ENCODE data around the gene CRYAB. TPM values are rescaled to one million over a fixed set of nuclear protein-coding genes. Genes with fewer than 3 reads are reported as not detected.

The CRYAB gene
- total and polyA plus RNA-seq, 7 donors = 25.0 to 299 (median 151) TPM

DNA sequence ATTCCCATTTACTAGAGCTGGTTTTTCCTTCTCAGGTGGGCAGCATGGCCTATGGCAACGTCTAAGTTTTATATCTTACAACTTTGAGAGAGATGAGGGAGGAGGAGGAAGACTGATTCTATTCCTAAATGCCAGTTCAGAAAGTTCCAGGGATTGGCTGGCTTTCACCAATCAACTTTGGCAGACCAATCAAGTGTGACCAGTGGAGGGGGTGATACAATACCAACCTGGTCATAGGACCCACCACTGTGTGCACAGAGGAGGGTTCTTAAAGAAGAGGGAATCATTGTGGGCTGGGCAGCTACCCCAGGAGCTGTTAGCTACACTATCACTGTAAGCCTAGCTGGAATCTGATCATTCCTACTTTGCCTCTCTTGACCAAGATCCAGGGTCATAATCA lies 33.6 kb upstream of the CRYAB start:
- Histone ChIP-seq H3K4me3 (no peak overlapping the region), H3K36me3 (no peaks in the 10 kb centered on the region), H3K4me1 (peaks cover 0 to 20% (median 9%) of the 10 kb centered on the region in 4 donors), H3K27ac (peak overlapping the region in 3 of 4 donors; percentile 21 to 67 (median 62)), H3K9me3 (no peaks in the 10 kb centered on the region), H3K27me3 (no peaks in the 10 kb centered on the region)
- intact Hi-C loops (cut with DNase I) = no loop called here
- 65 to 76% methylated on average over 1 of the region's 1 CpG for WGBS, 2 donors
- no peak for DNase-seq
- TF ChIP-seq POLR2A (IDR thresholded peaks at IDR 0.05) (no peak), EP300 (IDR thresholded peaks at IDR 0.05) (no peak), POLR2AphosphoS5 (IDR thresholded peaks at IDR 0.05) (no peak)
- TF ChIP-seq, protein P1, sequence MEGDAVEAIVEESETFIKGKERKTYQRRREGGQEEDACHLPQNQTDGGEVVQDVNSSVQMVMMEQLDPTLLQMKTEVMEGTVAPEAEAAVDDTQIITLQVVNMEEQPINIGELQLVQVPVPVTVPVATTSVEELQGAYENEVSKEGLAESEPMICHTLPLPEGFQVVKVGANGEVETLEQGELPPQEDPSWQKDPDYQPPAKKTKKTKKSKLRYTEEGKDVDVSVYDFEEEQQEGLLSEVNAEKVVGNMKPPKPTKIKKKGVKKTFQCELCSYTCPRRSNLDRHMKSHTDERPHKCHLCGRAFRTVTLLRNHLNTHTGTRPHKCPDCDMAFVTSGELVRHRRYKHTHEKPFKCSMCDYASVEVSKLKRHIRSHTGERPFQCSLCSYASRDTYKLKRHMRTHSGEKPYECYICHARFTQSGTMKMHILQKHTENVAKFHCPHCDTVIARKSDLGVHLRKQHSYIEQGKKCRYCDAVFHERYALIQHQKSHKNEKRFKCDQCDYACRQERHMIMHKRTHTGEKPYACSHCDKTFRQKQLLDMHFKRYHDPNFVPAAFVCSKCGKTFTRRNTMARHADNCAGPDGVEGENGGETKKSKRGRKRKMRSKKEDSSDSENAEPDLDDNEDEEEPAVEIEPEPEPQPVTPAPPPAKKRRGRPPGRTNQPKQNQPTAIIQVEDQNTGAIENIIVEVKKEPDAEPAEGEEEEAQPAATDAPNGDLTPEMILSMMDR (IDR thresholded peaks at IDR 0.05) = no peak

DNA sequence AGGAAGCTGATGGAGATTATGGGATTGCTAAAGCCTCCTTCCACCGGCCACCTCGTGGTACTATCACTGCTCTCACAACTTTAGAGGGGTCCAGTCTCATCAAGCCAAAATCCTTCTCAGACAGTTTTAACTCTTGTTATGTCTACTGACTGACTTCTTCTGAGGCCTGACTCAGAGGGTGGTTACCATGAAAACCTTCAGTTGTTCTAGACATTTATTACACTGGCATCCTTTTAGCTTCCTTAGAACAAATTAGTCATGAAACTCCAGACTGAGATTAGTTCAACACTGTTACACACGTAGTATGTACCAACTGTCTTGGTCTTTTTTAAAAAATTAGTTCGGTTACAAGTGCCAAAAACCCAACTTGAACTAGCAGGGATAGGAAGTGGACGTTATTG lies 33.1 kb upstream of the CRYAB start:
- H3K9me3 ChIP-seq = no peaks in the 10 kb centered on the region
- DNase-seq = no peak
- H3K4me3 ChIP-seq = no peak overlapping the region
- H3K4me1 ChIP-seq = peaks cover 0 to 22% (median 14%) of the 10 kb centered on the region in 4 donors
- peak overlapping the region; percentile 21 to 67 (median 42) for H3K27ac ChIP-seq
- no peaks in the 10 kb centered on the region for H3K27me3 ChIP-seq
- no peak for TF ChIP-seq POLR2AphosphoS5 (IDR thresholded peaks at IDR 0.05)
- TF ChIP-seq, protein P1 (IDR thresholded peaks at IDR 0.05) = no peak
- TF ChIP-seq POLR2A (IDR thresholded peaks at IDR 0.05) = no peak
- TF ChIP-seq EP300 (IDR thresholded peaks at IDR 0.05) = no peak
- WGBS, 2 donors = 81 to 87% methylated on average over 5 of the region's 5 CpGs
- H3K36me3 ChIP-seq = no peaks in the 10 kb centered on the region
- intact Hi-C loops (cut with DNase I) = no loop called here

DNA sequence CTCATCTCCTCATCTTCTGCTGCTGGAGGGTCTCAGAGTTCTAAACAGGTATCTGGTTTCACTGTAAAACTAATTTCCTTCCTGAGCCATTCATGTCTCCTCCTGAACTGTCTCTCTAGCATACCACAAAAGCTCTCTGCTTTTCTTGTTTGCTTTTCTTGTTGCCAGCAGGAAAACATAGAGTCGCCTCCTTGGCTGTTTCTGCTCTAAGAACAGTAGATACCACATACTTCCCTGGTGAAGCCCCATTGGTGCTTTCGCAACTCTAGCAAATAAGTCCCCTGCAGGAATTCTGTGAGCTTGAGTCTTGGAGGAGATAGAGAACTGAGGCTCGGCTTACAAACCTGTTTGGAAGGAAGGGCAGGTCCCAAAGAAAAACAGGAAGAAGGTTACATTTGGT lies 32.6 kb upstream of the CRYAB start:
- 74 to 87% methylated on average over 3 of the region's 3 CpGs for WGBS, 2 donors
- H3K36me3 ChIP-seq = no peaks in the 10 kb centered on the region
- H3K9me3 ChIP-seq = no peaks in the 10 kb centered on the region
- no peak for DNase-seq
- intact Hi-C loops (cut with DNase I) = no loop called here
- H3K27me3 ChIP-seq = no peaks in the 10 kb centered on the region
- H3K27ac ChIP-seq = peak overlapping the region; percentile 21 to 67 (median 42)
- H3K4me3 ChIP-seq = no peak overlapping the region
- TF ChIP-seq POLR2A (IDR thresholded peaks at IDR 0.05) = no peak
- TF ChIP-seq, protein P1 (IDR thresholded peaks at IDR 0.05) = no peak
- TF ChIP-seq POLR2AphosphoS5 (IDR thresholded peaks at IDR 0.05) = no peak
- TF ChIP-seq EP300 (IDR thresholded peaks at IDR 0.05) = no peak
- peaks cover 0 to 27% (median 19%) of the 10 kb centered on the region in 4 donors for H3K4me1 ChIP-seq

DNA sequence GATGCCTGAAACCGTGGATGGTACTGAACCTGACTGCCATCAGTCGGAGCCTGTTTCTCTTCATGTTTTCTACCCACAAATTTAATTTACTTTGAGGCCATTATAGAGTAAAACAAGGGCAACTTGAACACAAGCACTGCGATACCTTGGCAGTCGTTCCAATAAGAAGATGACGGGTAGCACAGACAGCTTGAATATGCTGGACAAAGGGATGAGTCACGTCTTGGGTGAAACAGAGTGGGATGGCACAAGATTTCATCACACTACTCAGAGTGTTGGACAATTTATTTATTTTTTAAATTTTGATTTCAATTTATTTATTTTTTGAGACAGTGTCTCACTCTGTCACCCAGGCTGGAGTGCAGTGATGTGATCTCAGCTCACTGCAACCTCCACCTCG lies 31.3 kb upstream of the CRYAB start:
- H3K4me1 ChIP-seq = peaks cover 0 to 40% (median 32%) of the 10 kb centered on the region in 4 donors
- no peaks in the 10 kb centered on the region for H3K9me3 ChIP-seq
- no peak overlapping the region for H3K4me3 ChIP-seq
- no peaks in the 10 kb centered on the region for H3K36me3 ChIP-seq
- WGBS, 2 donors = 94% methylated on average over 7 of the region's 7 CpGs
- TF ChIP-seq, protein P1 (IDR thresholded peaks at IDR 0.05) = no peak
- no peak for TF ChIP-seq POLR2A (IDR thresholded peaks at IDR 0.05)
- no peak for TF ChIP-seq EP300 (IDR thresholded peaks at IDR 0.05)
- no peak for TF ChIP-seq POLR2AphosphoS5 (IDR thresholded peaks at IDR 0.05)
- no peaks in the 10 kb centered on the region for H3K27me3 ChIP-seq
- DNase-seq = no peak
- intact Hi-C loops (cut with DNase I) = no loop called here
- H3K27ac ChIP-seq = peak overlapping the region in 1 of 4 donors; percentile 86

DNA sequence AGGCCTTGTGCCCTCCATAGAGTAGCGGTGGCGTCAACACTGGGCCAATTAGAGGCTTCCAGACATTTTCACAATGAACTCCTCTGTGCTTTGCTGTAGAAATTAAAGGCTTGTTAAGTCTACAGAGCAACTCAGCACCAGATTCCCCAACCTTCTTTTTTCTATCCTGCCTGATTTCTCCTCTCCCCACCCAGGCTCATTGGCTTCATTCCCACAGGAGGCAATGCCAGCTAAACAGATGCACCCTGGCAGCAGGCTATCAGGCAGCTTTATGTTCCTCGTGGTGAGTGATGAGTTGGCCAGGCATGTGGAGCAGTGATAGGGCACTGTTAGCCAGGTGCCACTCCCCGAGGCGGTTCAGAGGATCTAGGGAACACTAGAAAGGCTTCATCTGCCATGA lies 30.4 kb upstream of the CRYAB start:
- intact Hi-C loops (cut with DNase I) = no loop called here
- H3K4me1 ChIP-seq = peaks cover 0 to 46% (median 37%) of the 10 kb centered on the region in 4 donors
- no peaks in the 10 kb centered on the region for H3K27me3 ChIP-seq
- WGBS, 2 donors = 58 to 82% methylated on average over 5 of the region's 5 CpGs
- H3K36me3 ChIP-seq = no peaks in the 10 kb centered on the region
- no peak for TF ChIP-seq POLR2AphosphoS5 (IDR thresholded peaks at IDR 0.05)
- TF ChIP-seq POLR2A (IDR thresholded peaks at IDR 0.05) = no peak
- TF ChIP-seq EP300 (IDR thresholded peaks at IDR 0.05) = no peak
- TF ChIP-seq, protein P1 (IDR thresholded peaks at IDR 0.05) = no peak
- DNase-seq = no peak
- peak overlapping the region; percentile 23 to 89 (median 54) for H3K27ac ChIP-seq
- H3K9me3 ChIP-seq = no peaks in the 10 kb centered on the region
- no peak overlapping the region for H3K4me3 ChIP-seq
